Thymus (tissue), 11 donors: ENCODE measurements around the gene C10orf71. TPM values are rescaled to one million over a fixed set of nuclear protein-coding genes. Genes with fewer than 3 reads are reported as not detected.

Source experiments
- DNase-seq, 9 donors: peaks; one replicate each; pipeline ENCODE4 v3.0.0-alpha.2; 2013; ENCODE audit warnings: low spot score in 9 of 9, low read depth in 6 of 9, missing footprints in 1 of 9
- H3K27ac ChIP-seq, 2 donors: one replicate each; pipeline ENCODE4 v1.5.1; 2013; ENCODE audit warnings: control low read depth in 1 of 2, low read depth in 1 of 2, low read length in 1 of 2, mild to moderate bottlenecking in 1 of 2, moderate library complexity in 1 of 2
- H3K27me3 ChIP-seq, 2 donors: one replicate each; pipeline ENCODE4 v1.5.1; 2013; ENCODE audit warnings: low read length in 1 of 2; ENCODE audit not compliant: control insufficient read depth in 2 of 2, insufficient read depth in 1 of 2
- H3K36me3 ChIP-seq, 2 donors: one replicate each; pipeline ENCODE4 v1.5.1; 2013; ENCODE audit warnings: low read length in 1 of 2, mild to moderate bottlenecking in 1 of 2, moderate library complexity in 1 of 2; ENCODE audit not compliant: control insufficient read depth in 2 of 2, insufficient read depth in 2 of 2
- H3K4me1 ChIP-seq, 2 donors: one replicate each; pipeline ENCODE4 v1.5.1; 2013; ENCODE audit warnings: low read length in 2 of 2; ENCODE audit not compliant: control insufficient read depth in 2 of 2, insufficient read depth in 2 of 2
- H3K4me3 ChIP-seq, 2 donors: one replicate each; pipeline ENCODE4 v1.5.1; 2013; ENCODE audit warnings: low read length in 2 of 2, control low read depth in 1 of 2, mild to moderate bottlenecking in 1 of 2
- H3K9me3 ChIP-seq, 2 donors: one replicate each; pipeline ENCODE4 v1.5.1; 2013; ENCODE audit warnings: low read length in 1 of 2, mild to moderate bottlenecking in 1 of 2; ENCODE audit not compliant: control insufficient read depth in 2 of 2, insufficient read depth in 1 of 2
- WGBS: extraction: QIAGEN DNeasy Blood & Tissue Kit; methylation state at CpG from one replicate; pipeline ENCODE4 v1.1.7; 2013; 5-methylcytosine and 5-hydroxymethylcytosine counted together
- polyA plus RNA-seq: library from polyadenylated mRNA; stranded (reverse); fragments of 200-250 nt; gene quantifications from one replicate; pipeline ENCODE4 v1.2.3, GENCODE V29; 2013
- total RNA-seq: library from RNA; stranded (reverse); fragments of 120-200 nt; gene quantifications from one replicate; pipeline ENCODE4 v1.2.4, GENCODE V29; 2013
- donor health status: healthy.

The C10orf71 gene
- total and polyA plus RNA-seq, 2 donors: 0.02 to 0.05 TPM

GRCh38 chr10:49287689-49288340, 11.2 kb upstream of the C10orf71 start:
- 95% methylated on average over 9 of the region's 9 CpGs for WGBS
- Histone ChIP-seq H3K36me3 (no peaks in the 10 kb centered on the region), H3K27ac (no peak overlapping the region), H3K4me3 (no peak overlapping the region), H3K27me3 (no peaks in the 10 kb centered on the region), H3K9me3 (no peaks in the 10 kb centered on the region), H3K4me1 (no peaks in the 10 kb centered on the region)
- DNase-seq: no peak

DNA sequence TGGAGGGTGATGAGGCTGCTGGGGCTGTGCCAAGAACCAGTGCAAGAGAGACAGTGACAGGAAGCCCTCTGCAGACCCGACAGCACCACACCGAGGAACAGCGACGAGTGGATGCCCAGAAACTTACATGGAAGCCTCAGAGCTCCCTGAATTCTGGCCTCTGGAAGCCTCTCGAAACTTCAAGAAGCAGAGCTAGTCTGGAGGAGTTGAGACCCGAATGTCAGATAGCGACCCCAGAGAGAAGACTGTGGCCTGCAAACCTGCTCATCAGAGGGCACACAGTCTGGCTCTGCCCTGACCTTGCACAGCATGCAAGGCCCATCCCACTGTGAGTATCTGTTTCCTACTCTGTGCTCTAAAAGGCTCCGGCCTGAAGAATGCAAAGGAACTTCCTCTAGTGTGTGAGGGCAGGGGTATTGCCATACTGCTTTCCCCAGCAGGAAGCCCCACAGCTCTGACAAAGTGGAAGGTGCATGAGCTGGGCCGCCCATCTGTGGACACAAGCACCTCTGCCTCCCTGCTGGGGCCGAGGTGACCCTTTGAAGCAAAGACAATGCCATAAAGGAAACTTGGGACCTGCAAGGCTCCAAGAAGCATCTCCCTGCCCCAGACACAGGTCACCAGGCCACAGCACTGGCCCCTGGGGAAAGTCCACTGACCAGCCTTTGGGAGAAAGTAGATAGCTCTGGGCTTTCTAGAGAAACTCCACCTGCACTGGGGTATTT, 10.5 kb upstream of the C10orf71 start:
- Histone ChIP-seq H3K4me3 (no peak overlapping the region), H3K27me3 (no peaks in the 10 kb centered on the region), H3K36me3 (no peaks in the 10 kb centered on the region), H3K27ac (no peak overlapping the region), H3K9me3 (no peaks in the 10 kb centered on the region), H3K4me1 (no peaks in the 10 kb centered on the region)
- 95% methylated on average over 10 of the region's 10 CpGs for WGBS
- DNase-seq: no peak

DNA sequence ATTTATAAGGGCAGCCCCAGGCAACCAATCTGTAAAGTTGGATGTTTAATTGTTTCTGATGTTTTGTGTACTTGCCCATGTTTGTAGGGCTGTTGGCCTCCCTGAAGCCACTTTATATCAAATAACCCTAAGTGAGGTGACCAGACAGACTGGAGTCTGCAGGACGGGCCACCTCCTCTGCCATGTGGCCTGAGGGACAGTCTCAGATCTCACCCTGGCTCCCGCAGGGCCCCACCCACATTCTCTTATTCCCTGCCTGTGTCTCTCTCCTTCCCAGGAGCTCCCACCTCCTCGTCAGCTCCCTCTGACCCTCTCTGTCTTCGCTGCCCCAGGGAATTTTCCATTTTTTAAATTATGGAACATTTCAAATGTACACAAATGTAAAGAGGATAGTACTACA, 9.5 kb upstream of the C10orf71 start:
- H3K4me3 ChIP-seq: no peak overlapping the region
- H3K27ac ChIP-seq: no peak overlapping the region
- H3K9me3 ChIP-seq: no peaks in the 10 kb centered on the region
- no peaks in the 10 kb centered on the region for H3K4me1 ChIP-seq
- no peaks in the 10 kb centered on the region for H3K27me3 ChIP-seq
- no peak for DNase-seq
- no peaks in the 10 kb centered on the region for H3K36me3 ChIP-seq
- WGBS: 69% methylated on average over 4 of the region's 4 CpGs

DNA sequence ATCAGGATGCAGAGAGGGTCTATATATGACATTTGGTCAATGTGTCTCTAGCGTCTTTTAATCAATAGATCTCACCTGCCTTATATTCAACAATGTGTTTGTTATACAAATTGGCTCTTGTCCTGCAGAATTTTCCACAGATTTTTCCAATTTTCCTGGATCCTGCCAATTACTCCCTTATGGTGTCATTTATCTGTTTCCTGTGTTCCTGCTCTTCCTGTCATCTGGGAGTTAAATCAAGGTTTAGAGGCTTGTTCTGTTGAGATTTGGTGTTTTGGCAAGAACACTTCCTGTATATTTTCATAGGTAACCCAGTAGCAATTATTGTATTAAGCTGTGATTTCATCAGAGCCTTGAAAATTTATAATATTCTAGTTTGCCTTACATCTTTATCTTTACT, 8.8 kb upstream of the C10orf71 start:
- no peaks in the 10 kb centered on the region for H3K9me3 ChIP-seq
- H3K27ac ChIP-seq: no peak overlapping the region
- no peaks in the 10 kb centered on the region for H3K36me3 ChIP-seq
- no peaks in the 10 kb centered on the region for H3K4me1 ChIP-seq
- no peak overlapping the region for H3K4me3 ChIP-seq
- H3K27me3 ChIP-seq: no peaks in the 10 kb centered on the region
- DNase-seq: no peak
- 87% methylated on average over 1 of the region's 1 CpG for WGBS

DNA sequence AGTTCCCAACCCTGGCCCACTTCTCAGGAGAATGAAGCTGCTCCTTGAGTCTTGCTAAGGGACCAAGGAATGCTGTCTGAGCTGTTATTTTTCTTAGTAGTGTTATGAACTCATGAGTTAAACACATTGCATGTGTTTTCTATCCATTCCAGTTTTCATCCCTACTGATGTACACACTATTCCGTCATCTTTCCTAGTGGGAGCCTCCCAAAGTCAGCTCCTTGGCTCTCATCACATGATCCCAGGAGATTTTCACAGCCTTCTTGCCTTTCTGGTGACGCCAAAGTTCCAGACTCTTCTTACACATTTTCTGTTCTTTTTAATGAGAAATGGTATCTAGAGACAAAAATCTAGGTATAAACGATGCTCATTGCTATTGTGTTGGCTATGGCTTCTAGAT, 8.4 kb upstream of the C10orf71 start:
- Histone ChIP-seq H3K27me3 (no peaks in the 10 kb centered on the region), H3K36me3 (no peaks in the 10 kb centered on the region), H3K9me3 (no peaks in the 10 kb centered on the region), H3K4me1 (no peaks in the 10 kb centered on the region), H3K27ac (no peak overlapping the region), H3K4me3 (no peak overlapping the region)
- WGBS: 97% methylated on average over 3 of the region's 3 CpGs
- DNase-seq: no peak

DNA sequence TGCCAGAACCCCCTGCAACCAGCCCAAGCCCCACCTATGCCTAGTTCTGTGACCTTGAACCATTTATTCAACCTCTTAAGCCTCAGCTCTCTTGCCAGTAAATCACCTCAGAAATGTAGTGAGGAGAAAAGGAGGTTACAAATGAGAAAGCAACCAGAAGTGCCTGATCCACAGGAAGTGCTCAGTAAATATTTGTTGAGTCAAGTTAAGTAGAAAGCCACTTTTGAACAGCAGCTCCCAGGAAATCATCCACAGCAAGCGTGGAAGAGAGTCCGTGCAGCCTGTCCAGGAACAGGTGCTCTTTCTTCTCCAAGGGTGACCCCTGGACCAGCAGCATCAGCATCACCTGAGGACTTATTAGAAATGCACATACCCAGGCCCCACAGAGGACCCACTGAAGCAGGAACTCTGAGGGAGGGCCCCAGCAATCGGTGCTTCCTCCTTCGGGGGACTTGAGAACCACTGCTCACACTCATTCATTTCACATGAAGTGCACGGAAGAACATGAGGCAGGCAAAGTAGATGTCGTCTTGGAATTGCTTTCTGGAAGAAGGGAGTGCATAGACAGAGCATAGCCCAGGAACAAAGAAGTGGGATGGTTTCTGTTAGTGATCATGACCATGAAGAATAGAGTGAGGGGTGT, 6.3 kb upstream of the C10orf71 start:
- WGBS: 78% methylated on average over 6 of the region's 6 CpGs
- Histone ChIP-seq H3K27me3 (no peaks in the 10 kb centered on the region), H3K27ac (no peak overlapping the region), H3K4me3 (no peak overlapping the region), H3K36me3 (no peaks in the 10 kb centered on the region), H3K4me1 (no peaks in the 10 kb centered on the region), H3K9me3 (no peaks in the 10 kb centered on the region)
- no peak for DNase-seq

- Histone ChIP-seq H3K4me1 (no peaks in the 10 kb centered on the region), H3K9me3 (no peaks in the 10 kb centered on the region), H3K27ac (no peak overlapping the region), H3K36me3 (no peaks in the 10 kb centered on the region), H3K4me3 (no peak overlapping the region), H3K27me3 (no peaks in the 10 kb centered on the region)
- DNase-seq: no peak
- 96% methylated on average over 7 of the region's 7 CpGs for WGBS
Observed at GRCh38 chr10:49293208-49293603, 5.8 kb upstream of the C10orf71 start.

DNA sequence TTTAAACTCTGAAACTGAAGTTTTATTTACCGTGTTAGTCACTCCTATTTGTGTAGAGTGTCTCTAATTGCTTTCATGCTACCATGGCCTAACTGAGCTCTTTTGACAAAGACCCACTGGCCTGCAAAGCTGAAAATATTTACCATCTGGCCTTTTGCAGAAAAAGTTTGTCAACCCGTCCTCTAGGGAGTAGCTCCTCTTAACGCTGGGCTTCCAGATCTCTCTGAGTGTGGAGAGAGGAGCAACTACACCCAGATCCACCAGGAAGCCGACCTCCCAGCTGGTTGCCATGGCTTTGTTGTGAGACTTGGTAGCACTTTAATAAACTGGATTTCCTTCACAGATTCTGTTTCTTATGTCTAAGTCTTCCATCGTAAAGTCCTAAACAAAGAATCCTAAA, 4.2 kb upstream of the C10orf71 start:
- Histone ChIP-seq H3K9me3 (no peaks in the 10 kb centered on the region), H3K36me3 (no peaks in the 10 kb centered on the region), H3K4me3 (no peak overlapping the region), H3K4me1 (no peaks in the 10 kb centered on the region), H3K27me3 (no peaks in the 10 kb centered on the region), H3K27ac (no peak overlapping the region)
- 95% methylated on average over 5 of the region's 5 CpGs for WGBS
- no peak for DNase-seq

GRCh38 chr10:49295297-49295696, 3.7 kb upstream of the C10orf71 start:
- H3K27ac ChIP-seq: no peak overlapping the region
- no peaks in the 10 kb centered on the region for H3K36me3 ChIP-seq
- no peaks in the 10 kb centered on the region for H3K4me1 ChIP-seq
- H3K4me3 ChIP-seq: no peak overlapping the region
- H3K9me3 ChIP-seq: no peaks in the 10 kb centered on the region
- H3K27me3 ChIP-seq: no peaks in the 10 kb centered on the region
- no peak for DNase-seq
- 96% methylated on average over 3 of the region's 3 CpGs for WGBS
